Inflammatory macrophage treated with lipopolysaccharide for 1 hour (primary cell): Measurements from ENCODE around the gene ZNF497.
A peak's percentile ranks its signal among the peaks of the same experiment; 100 is the strongest.

ENCODE experiments used
- DNase-seq, 2 donors: peaks; one replicate each; pipeline ENCODE4 v3.0.0-alpha.2; 2020 to 2022

The ZNF497 gene

DNA sequence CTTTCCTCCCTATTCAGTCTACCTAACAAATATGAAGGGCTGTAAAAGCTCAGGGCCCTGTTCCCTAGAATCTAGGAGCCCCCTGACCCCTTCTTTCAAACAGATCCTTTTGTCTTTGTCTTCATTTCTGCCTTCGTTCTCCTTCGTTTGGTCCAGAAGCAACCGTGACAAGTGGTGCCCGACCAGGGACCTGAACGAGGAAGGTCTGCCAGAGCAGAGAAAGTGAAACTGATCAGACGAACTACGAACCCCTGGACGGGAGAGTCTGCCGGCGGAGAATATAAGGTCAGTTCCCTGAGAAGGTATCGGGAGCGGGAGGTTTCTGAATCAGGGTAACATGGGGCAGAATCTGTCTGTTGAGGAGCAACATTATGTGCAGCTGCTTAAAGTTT, 56.6 kb downstream of the ZNF497 start:
- peak in 1 of 2 donors; percentile 7 for DNase-seq

DNA sequence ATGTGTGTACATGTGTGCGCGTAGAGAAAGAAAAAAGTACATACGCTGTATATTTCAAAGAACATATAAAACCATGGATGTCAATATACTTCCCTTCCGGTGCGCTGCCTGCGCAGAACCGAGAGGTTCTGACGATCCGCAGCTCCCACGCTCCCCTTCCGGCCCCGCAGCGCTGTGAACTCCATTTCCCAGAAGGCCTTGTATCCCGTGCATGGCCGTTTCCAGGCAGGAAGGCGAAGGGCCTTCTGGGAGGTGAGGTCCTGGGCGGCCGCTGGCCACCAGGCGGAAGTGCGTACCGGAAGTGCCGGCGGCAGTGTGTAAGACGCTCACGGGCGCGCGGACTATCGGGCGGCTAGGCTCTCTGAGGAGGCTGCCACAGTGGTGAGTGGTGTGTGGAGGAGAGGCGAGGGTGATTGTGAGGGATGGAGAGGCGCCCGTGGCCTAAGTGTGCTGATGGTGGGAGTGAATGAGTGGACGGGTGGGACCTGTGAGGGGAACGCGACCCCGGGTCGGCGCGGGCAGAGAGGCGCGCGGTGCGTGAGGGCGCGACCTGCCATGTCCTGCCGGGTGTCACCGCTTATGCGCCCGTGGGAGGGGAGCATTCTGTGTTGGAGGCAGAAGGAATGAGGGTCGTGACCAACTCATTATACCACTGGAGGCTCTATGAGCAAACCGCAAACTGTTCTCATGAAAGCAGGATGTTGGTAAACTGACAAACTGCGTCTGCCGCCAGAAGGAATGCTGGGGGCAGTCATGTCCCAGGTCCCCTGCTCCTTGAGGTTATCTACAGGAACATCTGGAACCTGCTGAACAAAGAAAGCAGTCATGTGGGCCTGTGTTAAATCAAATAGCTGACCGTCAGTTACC, 57.3 kb downstream of the ZNF497 start, which contains the start of gene ERVK3-1:
Gene ERVK3-1, plus strand, starts transcription at position 313 of the 867 bp plus-strand sequence. CDS start 6,792 bp downstream, outside the sequence.
- DNase-seq, result peak; percentile 96 to 98

DNA sequence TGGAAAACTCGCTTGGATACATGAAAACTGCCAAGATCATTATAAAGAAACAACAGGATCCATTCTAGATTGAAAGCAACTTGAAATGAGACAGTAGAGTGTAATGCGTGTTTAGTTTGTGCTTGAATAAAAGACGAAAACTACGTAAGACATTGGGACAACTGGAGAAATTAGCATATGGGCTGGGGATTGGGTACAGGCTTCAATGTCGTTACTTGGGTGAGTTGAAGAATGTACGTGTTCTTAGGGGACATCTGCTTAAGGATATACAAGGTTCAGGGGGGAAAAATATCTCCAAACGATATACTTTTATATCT, 57.8 kb downstream of the ZNF497 start:
- DNase-seq, result no peak
